Natural killer cell (primary cell): ENCODE data around the gene CST7. TPM values are rescaled to one million over a fixed set of nuclear protein-coding genes. Genes with fewer than 3 reads are reported as not detected.
A peak's percentile ranks its signal among the peaks of the same experiment; 100 is the strongest.

Experiments
- ATAC-seq, 3 donors: fragments of 150-1000 bp in 2 of 3; fragments of 200-7000 bp in 1 of 3; cut with Tn5 transposase; 1 replicate in 1 of 3; 2 replicates in 2 of 3; pipeline ENCODE4 v1.10.0; 2021; ENCODE audit warnings: mild to moderate bottlenecking in 2 of 3, moderate library complexity in 2 of 3
- DNase-seq, 2 donors: peaks; one replicate each; pipeline versions ENCODE4 v3.0.0 to v3.0.0-alpha.2; 2013 to 2021; ENCODE audit warnings: mixed read lengths in 1 of 2
- H3K27ac ChIP-seq: one replicate; pipeline ENCODE4 v1.5.1; 2013; ENCODE audit warnings: mild to moderate bottlenecking, low read length
- H3K27me3 ChIP-seq: one replicate; pipeline ENCODE4 v1.6.1; 2013; ENCODE audit warnings: low read length; ENCODE audit not compliant: control insufficient read depth, insufficient read depth
- H3K36me3 ChIP-seq: one replicate; pipeline ENCODE4 v1.6.1; 2013; ENCODE audit warnings: low read length; ENCODE audit not compliant: control insufficient read depth, insufficient read depth
- H3K4me1 ChIP-seq: one replicate; pipeline ENCODE4 v1.6.1; 2013; ENCODE audit warnings: low read length; ENCODE audit not compliant: control insufficient read depth, insufficient read depth
- H3K4me3 ChIP-seq: one replicate; pipeline ENCODE4 v1.5.1; 2013; ENCODE audit warnings: low read length
- H3K9me3 ChIP-seq: one replicate; pipeline ENCODE4 v1.6.1; 2013; ENCODE audit warnings: low read length; ENCODE audit not compliant: control insufficient read depth, insufficient read depth
- H3K27ac Mint-ChIP-seq, 2 donors: one replicate each; pipeline ENCODE4 v1.8.0; 2022; ENCODE audit warnings: mild to moderate bottlenecking in 2 of 2, mixed read lengths in 2 of 2, moderate library complexity in 1 of 2
- H3K27me3 Mint-ChIP-seq, 2 donors: one replicate each; pipeline ENCODE4 v1.8.0; 2022; ENCODE audit warnings: low read depth in 2 of 2, mixed read lengths in 2 of 2
- H3K36me3 Mint-ChIP-seq: one replicate; pipeline ENCODE4 v1.8.0; 2022; ENCODE audit warnings: mixed read lengths
- H3K4me1 Mint-ChIP-seq, 2 donors: one replicate each; pipeline ENCODE4 v1.8.0; 2022; ENCODE audit warnings: mixed read lengths in 2 of 2
- H3K4me3 Mint-ChIP-seq: one replicate; pipeline ENCODE4 v1.8.0; 2022; ENCODE audit warnings: mild to moderate bottlenecking, moderate library complexity, mixed read lengths
- H3K9me3 Mint-ChIP-seq, 2 donors: one replicate each; pipeline ENCODE4 v1.8.0; 2022; ENCODE audit warnings: mixed read lengths in 2 of 2
- WGBS: methylation state at CpG from one replicate; pipeline ENCODE4 v1.1.7; 2013; ENCODE audit warnings: missing lambda C conversion rate; ENCODE audit not compliant: insufficient coverage; 5-methylcytosine and 5-hydroxymethylcytosine counted together
- intact Hi-C: fragments of 100-400 bp; cut with micrococcal nuclease; formaldehyde crosslinking; loops from one replicate; pipeline ENCODE4 v1.14.2; 2022
- total RNA-seq, 4 donors: library from RNA; stranded (reverse); fragments of 120-200 nt in 1 of 4; gene quantifications; one replicate each; pipeline versions ENCODE4 v1.2.3 to v1.2.4, GENCODE V29; 2013 to 2022
- TF ChIP-seq, protein P1 (sequence below): fragments of 200-600 bp; IDR thresholded peaks from one replicate; pipeline ENCODE4 v1.8.0; 2022; ENCODE audit warnings: antibody characterized with exemption

The CST7 gene
- total RNA-seq, 3 donors from 2014 or later (not counting 1 experiment from before 2014, with no cell fraction given), result 590 to 700 (median 619) TPM

DNA sequence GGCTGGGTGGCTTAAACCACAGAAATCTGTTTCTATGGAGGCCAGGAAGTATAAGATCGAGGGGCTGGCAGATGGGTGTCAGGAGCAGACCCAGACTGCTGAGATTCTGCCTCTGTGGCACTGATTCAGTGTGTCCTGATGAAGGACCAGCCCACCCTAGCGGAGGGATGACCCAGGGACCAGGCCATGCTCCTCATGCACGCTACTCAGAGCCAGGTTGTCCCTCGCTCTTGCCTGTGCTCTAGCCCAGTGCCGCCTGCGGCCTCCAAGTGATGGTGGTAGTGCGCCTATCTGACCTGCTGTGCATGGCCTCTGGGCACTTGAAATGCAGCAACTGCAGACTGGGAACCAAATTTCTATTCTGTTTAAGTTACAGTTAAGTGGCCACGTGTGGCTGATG lies 56.6 kb downstream of the CST7 start:
- no peak for DNase-seq
- H3K4me1 ChIP-seq, result no peaks in the 10 kb centered on the region
- intact Hi-C loops, result no loop called here
- H3K4me3 ChIP-seq, result no peak overlapping the region
- peaks cover 51% of the 10 kb centered on the region for H3K36me3 ChIP-seq
- TF ChIP-seq, protein P1, sequence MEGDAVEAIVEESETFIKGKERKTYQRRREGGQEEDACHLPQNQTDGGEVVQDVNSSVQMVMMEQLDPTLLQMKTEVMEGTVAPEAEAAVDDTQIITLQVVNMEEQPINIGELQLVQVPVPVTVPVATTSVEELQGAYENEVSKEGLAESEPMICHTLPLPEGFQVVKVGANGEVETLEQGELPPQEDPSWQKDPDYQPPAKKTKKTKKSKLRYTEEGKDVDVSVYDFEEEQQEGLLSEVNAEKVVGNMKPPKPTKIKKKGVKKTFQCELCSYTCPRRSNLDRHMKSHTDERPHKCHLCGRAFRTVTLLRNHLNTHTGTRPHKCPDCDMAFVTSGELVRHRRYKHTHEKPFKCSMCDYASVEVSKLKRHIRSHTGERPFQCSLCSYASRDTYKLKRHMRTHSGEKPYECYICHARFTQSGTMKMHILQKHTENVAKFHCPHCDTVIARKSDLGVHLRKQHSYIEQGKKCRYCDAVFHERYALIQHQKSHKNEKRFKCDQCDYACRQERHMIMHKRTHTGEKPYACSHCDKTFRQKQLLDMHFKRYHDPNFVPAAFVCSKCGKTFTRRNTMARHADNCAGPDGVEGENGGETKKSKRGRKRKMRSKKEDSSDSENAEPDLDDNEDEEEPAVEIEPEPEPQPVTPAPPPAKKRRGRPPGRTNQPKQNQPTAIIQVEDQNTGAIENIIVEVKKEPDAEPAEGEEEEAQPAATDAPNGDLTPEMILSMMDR, result no peak
- Mint-ChIP-seq H3K9me3 (no peaks in the 10 kb centered on the region), H3K36me3 (peaks cover 6% of the 10 kb centered on the region), H3K4me3 (no peak overlapping the region), H3K27me3 (no peaks in the 10 kb centered on the region), H3K27ac (peak overlapping the region in 1 of 2 donors; percentile 24), H3K4me1 (peaks cover 0 to 13% of the 10 kb centered on the region in 2 donors)
- H3K9me3 ChIP-seq, result no peaks in the 10 kb centered on the region
- no peak overlapping the region for H3K27ac ChIP-seq
- WGBS, result 91% methylated on average over 8 of the region's 8 CpGs
- ATAC-seq, result no peak
- no peaks in the 10 kb centered on the region for H3K27me3 ChIP-seq

DNA sequence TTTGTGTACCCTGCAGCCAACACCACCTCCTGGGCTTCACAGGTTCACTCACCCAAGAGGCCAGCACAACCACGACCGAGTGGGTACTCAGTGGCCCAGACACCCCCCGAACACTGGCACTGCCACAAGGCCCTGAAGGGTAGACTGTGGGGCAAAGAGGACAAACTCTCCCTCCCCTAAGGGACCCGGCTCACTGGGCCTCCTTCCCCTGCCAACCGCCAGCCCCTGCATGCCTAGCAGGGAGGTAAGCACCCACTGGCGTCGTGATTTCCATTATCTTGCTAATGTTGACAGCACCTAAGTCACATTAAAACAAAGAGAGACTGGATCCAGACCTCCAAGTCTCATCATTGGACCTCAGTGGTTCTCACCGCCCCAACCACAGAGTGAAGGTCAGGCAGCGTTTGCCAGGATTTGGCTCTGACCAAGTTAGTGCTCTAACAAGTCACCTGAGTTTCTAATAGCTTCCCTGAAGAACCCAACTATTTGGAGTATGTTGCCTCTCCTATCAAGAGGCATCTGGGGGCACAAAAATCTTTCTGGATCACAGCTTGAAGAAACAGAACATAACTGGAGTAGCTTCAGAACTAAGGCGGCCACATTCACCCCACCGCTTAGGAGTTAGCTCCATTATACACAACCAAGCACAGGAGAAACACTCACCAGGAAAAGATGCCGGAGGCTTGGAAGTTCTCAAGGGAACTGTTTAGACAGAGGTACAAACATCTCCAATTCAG lies 57.5 kb downstream of the CST7 start:
- no peak for DNase-seq
- WGBS, result 92% methylated on average over 12 of the region's 12 CpGs
- intact Hi-C loops, result no loop called here
- no peaks in the 10 kb centered on the region for H3K4me1 ChIP-seq
- H3K27ac Mint-ChIP-seq, result no peak overlapping the region
- H3K27me3 Mint-ChIP-seq, result no peaks in the 10 kb centered on the region
- no peaks in the 10 kb centered on the region for H3K9me3 Mint-ChIP-seq
- no peak overlapping the region for H3K27ac ChIP-seq
- peaks cover 60% of the 10 kb centered on the region for H3K36me3 ChIP-seq
- no peak overlapping the region for H3K4me3 ChIP-seq
- peaks cover 0 to 13% of the 10 kb centered on the region in 2 donors for H3K4me1 Mint-ChIP-seq
- no peaks in the 10 kb centered on the region for H3K27me3 ChIP-seq
- H3K9me3 ChIP-seq, result no peaks in the 10 kb centered on the region
- TF ChIP-seq, protein P1, result no peak
- H3K4me3 Mint-ChIP-seq, result no peak overlapping the region
- H3K36me3 Mint-ChIP-seq, result peaks cover 6% of the 10 kb centered on the region
- no peak for ATAC-seq

DNA sequence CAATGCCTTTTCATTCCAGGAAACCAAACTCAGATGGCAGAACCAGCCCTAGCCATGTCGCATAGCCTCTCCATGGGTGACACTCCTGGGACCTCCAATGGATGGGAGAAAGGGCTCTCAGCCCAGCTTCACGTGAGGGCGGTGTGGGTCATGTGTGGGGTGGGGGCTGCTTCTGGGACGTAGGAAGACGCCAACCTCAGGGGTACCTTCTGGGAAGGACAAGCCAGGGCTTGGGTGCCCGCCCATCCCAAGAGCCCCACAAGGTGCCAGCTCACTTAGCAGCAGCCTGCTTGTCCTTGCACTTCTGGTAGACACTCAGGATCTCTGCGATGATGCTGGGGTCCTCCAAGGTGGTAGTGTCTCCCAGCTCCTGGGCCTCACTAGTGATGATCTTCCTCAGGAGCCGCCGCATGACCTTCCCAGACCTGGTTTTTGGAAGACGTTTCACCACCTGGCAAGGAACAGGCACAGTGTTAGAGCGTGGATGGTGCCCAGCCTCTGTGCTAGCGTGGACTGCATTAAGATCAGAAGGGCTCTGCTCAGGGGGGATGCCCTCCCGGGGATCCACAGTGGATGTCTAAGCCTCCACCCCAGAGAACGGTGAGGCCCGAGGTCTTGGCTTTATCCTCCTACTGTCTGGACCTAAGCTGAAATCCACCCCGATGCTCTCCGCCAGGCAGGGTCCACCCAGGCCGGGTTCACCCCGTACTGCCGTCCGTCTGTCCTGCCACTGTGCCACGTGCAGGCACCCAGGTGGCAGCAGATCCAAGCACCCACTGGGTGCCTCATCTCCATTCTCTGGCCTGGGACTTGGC lies 58.6 kb downstream of the CST7 start:
- DNase-seq, result no peak
- Mint-ChIP-seq H3K27ac (no peak overlapping the region), H3K4me3 (no peak overlapping the region), H3K4me1 (peaks cover 0 to 11% of the 10 kb centered on the region in 2 donors), H3K36me3 (peaks cover 6% of the 10 kb centered on the region), H3K27me3 (no peaks in the 10 kb centered on the region), H3K9me3 (no peaks in the 10 kb centered on the region)
- Histone ChIP-seq H3K36me3 (peaks cover 71% of the 10 kb centered on the region), H3K27ac (no peak overlapping the region), H3K9me3 (no peaks in the 10 kb centered on the region), H3K4me1 (no peaks in the 10 kb centered on the region), H3K27me3 (no peaks in the 10 kb centered on the region), H3K4me3 (no peak overlapping the region)
- ATAC-seq, result peak in 1 of 3 donors; percentile 7
- TF ChIP-seq, protein P1, result no peak
- 97% methylated on average over 22 of the region's 22 CpGs for WGBS
- intact Hi-C loops, result no loop called here
